Measurements from ENCODE around the gene TPCN1.

Gene TPCN1

GRCh38 chr12:113262710-113263109, 41.4 kb downstream of the TPCN1 start:
- peaks cover 6% of the 10 kb centered on the region for H3K4me1 ChIP-seq (ENCODE audit: control insufficient read depth, insufficient read depth, low read length)
- no peaks in the 10 kb centered on the region for H3K36me3 ChIP-seq (ENCODE audit: control insufficient read depth, insufficient read depth, low read length)
- H3K9me3 ChIP-seq (ENCODE audit: control insufficient read depth, low read length) = no peaks in the 10 kb centered on the region
- no peak overlapping the region for H3K4me3 ChIP-seq (ENCODE audit: insufficient read depth, low read depth, low read length)
- H3K27me3 ChIP-seq (ENCODE audit: control insufficient read depth, insufficient read depth, low read length, poor library complexity, severe bottlenecking) = no peaks in the 10 kb centered on the region
- no peak overlapping the region for H3K27ac ChIP-seq (ENCODE audit: insufficient read depth, low read depth, low read length, poor library complexity, severe bottlenecking)

GRCh38 chr12:113263431-113263963, 42.2 kb downstream of the TPCN1 start:
- Histone ChIP-seq H3K36me3 (ENCODE audit: control insufficient read depth, insufficient read depth, low read length) (no peaks in the 10 kb centered on the region), H3K27ac (ENCODE audit: insufficient read depth, low read depth, low read length, poor library complexity, severe bottlenecking) (no peak overlapping the region), H3K9me3 (ENCODE audit: control insufficient read depth, low read length) (no peaks in the 10 kb centered on the region), H3K27me3 (ENCODE audit: control insufficient read depth, insufficient read depth, low read length, poor library complexity, severe bottlenecking) (no peaks in the 10 kb centered on the region), H3K4me1 (ENCODE audit: control insufficient read depth, insufficient read depth, low read length) (peaks cover 6% of the 10 kb centered on the region), H3K4me3 (ENCODE audit: insufficient read depth, low read depth, low read length) (no peak overlapping the region)
- WGBS, 2 experiments = 92 to 93% methylated on average over 9 of the region's 9 CpGs

- WGBS, 2 experiments = 93 to 96% methylated on average over 23 of the region's 23 CpGs
- Histone ChIP-seq H3K27ac (ENCODE audit: insufficient read depth, low read depth, low read length, poor library complexity, severe bottlenecking) (no peak overlapping the region), H3K9me3 (ENCODE audit: control insufficient read depth, low read length) (no peaks in the 10 kb centered on the region), H3K4me1 (ENCODE audit: control insufficient read depth, insufficient read depth, low read length) (no peaks in the 10 kb centered on the region), H3K4me3 (ENCODE audit: insufficient read depth, low read depth, low read length) (no peak overlapping the region), H3K27me3 (ENCODE audit: control insufficient read depth, insufficient read depth, low read length, poor library complexity, severe bottlenecking) (no peaks in the 10 kb centered on the region), H3K36me3 (ENCODE audit: control insufficient read depth, insufficient read depth, low read length) (no peaks in the 10 kb centered on the region)
Measured at GRCh38 chr12:113266106-113266895, 45.0 kb downstream of the TPCN1 start.

GRCh38 chr12:113267621-113268020, 46.4 kb downstream of the TPCN1 start:
- Histone ChIP-seq H3K9me3 (ENCODE audit: control insufficient read depth, low read length) (no peaks in the 10 kb centered on the region), H3K27ac (ENCODE audit: insufficient read depth, low read depth, low read length, poor library complexity, severe bottlenecking) (no peak overlapping the region), H3K27me3 (ENCODE audit: control insufficient read depth, insufficient read depth, low read length, poor library complexity, severe bottlenecking) (no peaks in the 10 kb centered on the region), H3K4me3 (ENCODE audit: insufficient read depth, low read depth, low read length) (no peak overlapping the region), H3K4me1 (ENCODE audit: control insufficient read depth, insufficient read depth, low read length) (peaks cover 8% of the 10 kb centered on the region), H3K36me3 (ENCODE audit: control insufficient read depth, insufficient read depth, low read length) (no peaks in the 10 kb centered on the region)
- WGBS, 2 experiments = 92 to 97% methylated on average over 7 of the region's 7 CpGs

GRCh38 chr12:113268136-113268535, 46.9 kb downstream of the TPCN1 start:
- Histone ChIP-seq H3K9me3 (ENCODE audit: control insufficient read depth, low read length) (no peaks in the 10 kb centered on the region), H3K27me3 (ENCODE audit: control insufficient read depth, insufficient read depth, low read length, poor library complexity, severe bottlenecking) (no peaks in the 10 kb centered on the region), H3K36me3 (ENCODE audit: control insufficient read depth, insufficient read depth, low read length) (no peaks in the 10 kb centered on the region), H3K27ac (ENCODE audit: insufficient read depth, low read depth, low read length, poor library complexity, severe bottlenecking) (no peak overlapping the region), H3K4me1 (ENCODE audit: control insufficient read depth, insufficient read depth, low read length) (peaks cover 8% of the 10 kb centered on the region), H3K4me3 (ENCODE audit: insufficient read depth, low read depth, low read length) (no peak overlapping the region)
- WGBS, 2 experiments = 96 to 97% methylated on average over 12 of the region's 12 CpGs

- Histone ChIP-seq H3K27me3 (ENCODE audit: control insufficient read depth, insufficient read depth, low read length, poor library complexity, severe bottlenecking) (no peaks in the 10 kb centered on the region), H3K4me1 (ENCODE audit: control insufficient read depth, insufficient read depth, low read length) (peaks cover 8% of the 10 kb centered on the region), H3K27ac (ENCODE audit: insufficient read depth, low read depth, low read length, poor library complexity, severe bottlenecking) (no peak overlapping the region), H3K4me3 (ENCODE audit: insufficient read depth, low read depth, low read length) (no peak overlapping the region), H3K9me3 (ENCODE audit: control insufficient read depth, low read length) (no peaks in the 10 kb centered on the region), H3K36me3 (ENCODE audit: control insufficient read depth, insufficient read depth, low read length) (no peaks in the 10 kb centered on the region)
- 93 to 95% methylated on average over 19 of the region's 19 CpGs for WGBS, 2 experiments
Measured at GRCh38 chr12:113268621-113269020, 47.4 kb downstream of the TPCN1 start.

- Histone ChIP-seq H3K4me3 (ENCODE audit: insufficient read depth, low read depth, low read length) (no peak overlapping the region), H3K27ac (ENCODE audit: insufficient read depth, low read depth, low read length, poor library complexity, severe bottlenecking) (no peak overlapping the region), H3K36me3 (ENCODE audit: control insufficient read depth, insufficient read depth, low read length) (no peaks in the 10 kb centered on the region), H3K9me3 (ENCODE audit: control insufficient read depth, low read length) (no peaks in the 10 kb centered on the region), H3K4me1 (ENCODE audit: control insufficient read depth, insufficient read depth, low read length) (peaks cover 8% of the 10 kb centered on the region), H3K27me3 (ENCODE audit: control insufficient read depth, insufficient read depth, low read length, poor library complexity, severe bottlenecking) (no peaks in the 10 kb centered on the region)
- WGBS, 2 experiments = 94 to 96% methylated on average over 12 of the region's 12 CpGs
Measured at GRCh38 chr12:113269257-113269943, 48.1 kb downstream of the TPCN1 start.

DNA sequence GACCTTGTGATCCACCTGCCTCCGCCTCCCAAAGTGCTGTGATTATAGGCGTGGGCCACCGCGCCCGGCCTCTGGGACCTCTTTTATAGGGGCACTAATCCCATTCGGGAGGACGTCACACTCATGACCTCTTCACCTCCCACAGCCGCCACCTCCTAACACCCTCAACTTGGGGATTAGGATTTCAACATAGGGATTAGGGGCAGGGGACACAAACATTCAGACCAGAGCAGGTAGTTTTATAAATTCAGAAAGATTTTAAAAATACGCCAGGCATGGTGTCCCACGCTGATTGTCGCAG, 49.4 kb downstream of the TPCN1 start:
- H3K27me3 ChIP-seq (ENCODE audit: control insufficient read depth, insufficient read depth, low read length, poor library complexity, severe bottlenecking) = no peaks in the 10 kb centered on the region
- H3K36me3 ChIP-seq (ENCODE audit: control insufficient read depth, insufficient read depth, low read length) = no peaks in the 10 kb centered on the region
- H3K4me3 ChIP-seq (ENCODE audit: insufficient read depth, low read depth, low read length) = no peak overlapping the region
- H3K27ac ChIP-seq (ENCODE audit: insufficient read depth, low read depth, low read length, poor library complexity, severe bottlenecking) = no peak overlapping the region
- WGBS, 2 experiments = 93 to 95% methylated on average over 9 to 11 of the region's 11 CpGs
- no peaks in the 10 kb centered on the region for H3K9me3 ChIP-seq (ENCODE audit: control insufficient read depth, low read length)
- H3K4me1 ChIP-seq (ENCODE audit: control insufficient read depth, insufficient read depth, low read length) = peaks cover 8% of the 10 kb centered on the region

- Histone ChIP-seq H3K4me3 (ENCODE audit: insufficient read depth, low read depth, low read length) (no peak overlapping the region), H3K36me3 (ENCODE audit: control insufficient read depth, insufficient read depth, low read length) (no peaks in the 10 kb centered on the region), H3K27me3 (ENCODE audit: control insufficient read depth, insufficient read depth, low read length, poor library complexity, severe bottlenecking) (no peaks in the 10 kb centered on the region), H3K9me3 (ENCODE audit: control insufficient read depth, low read length) (no peaks in the 10 kb centered on the region), H3K27ac (ENCODE audit: insufficient read depth, low read depth, low read length, poor library complexity, severe bottlenecking) (no peak overlapping the region), H3K4me1 (ENCODE audit: control insufficient read depth, insufficient read depth, low read length) (peaks cover 12% of the 10 kb centered on the region)
- 94% methylated on average over 10 of the region's 10 CpGs for WGBS, 2 experiments
Measured at GRCh38 chr12:113271466-113271852, 50.2 kb downstream of the TPCN1 start.

GRCh38 chr12:113271853-113272561, 50.7 kb downstream of the TPCN1 start:
- Histone ChIP-seq H3K4me3 (ENCODE audit: insufficient read depth, low read depth, low read length) (no peak overlapping the region), H3K36me3 (ENCODE audit: control insufficient read depth, insufficient read depth, low read length) (no peaks in the 10 kb centered on the region), H3K4me1 (ENCODE audit: control insufficient read depth, insufficient read depth, low read length) (peaks cover 13% of the 10 kb centered on the region), H3K27me3 (ENCODE audit: control insufficient read depth, insufficient read depth, low read length, poor library complexity, severe bottlenecking) (no peaks in the 10 kb centered on the region), H3K27ac (ENCODE audit: insufficient read depth, low read depth, low read length, poor library complexity, severe bottlenecking) (no peak overlapping the region), H3K9me3 (ENCODE audit: control insufficient read depth, low read length) (no peaks in the 10 kb centered on the region)
- 89 to 92% methylated on average over 12 of the region's 12 CpGs for WGBS, 2 experiments
